ENCODE measurements around the gene DERL3.

Gene DERL3

DNA sequence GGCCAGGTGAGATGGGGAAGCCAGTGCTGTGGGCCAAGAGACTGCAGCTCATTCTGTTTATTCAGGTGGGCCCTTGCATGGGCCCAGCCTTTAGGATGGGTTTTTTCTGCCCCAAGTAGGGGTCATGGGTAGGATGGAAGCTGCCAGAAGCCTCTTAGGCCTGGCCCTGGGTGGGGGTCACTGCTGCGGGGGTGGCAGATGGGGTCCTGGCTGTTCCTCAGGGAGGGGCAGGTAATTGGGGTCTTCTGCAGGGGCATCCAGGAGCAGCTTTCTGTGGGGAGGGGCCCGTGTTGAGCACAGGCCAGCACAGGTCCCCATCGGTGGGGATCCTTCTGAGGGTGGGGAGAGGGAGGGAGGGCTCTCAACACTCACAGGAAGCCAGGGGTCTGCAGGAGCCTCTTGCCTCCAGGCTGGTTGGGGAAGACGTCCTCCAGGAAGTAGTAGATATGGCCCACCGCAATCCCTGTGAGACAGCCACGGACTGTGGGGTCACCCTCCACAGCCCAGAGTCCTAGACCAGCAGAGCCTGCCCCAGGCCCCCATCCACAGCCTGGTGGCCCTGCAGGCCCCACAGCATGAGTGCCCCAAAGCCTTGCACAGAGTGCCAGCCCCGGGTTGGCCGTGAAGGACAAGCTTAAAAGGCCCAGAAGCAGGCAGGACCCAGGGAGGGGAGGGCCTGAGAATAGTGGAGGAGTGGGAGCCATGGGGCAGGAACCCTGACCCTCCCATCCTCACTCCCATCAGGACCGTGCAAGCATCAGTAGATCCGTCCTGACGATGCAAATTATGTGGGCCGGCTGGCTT lies 1.9 kb downstream of the DERL3 start:
- H3K27me3 ChIP-seq: no peaks in the 10 kb centered on the region
- TF ChIP-seq, protein P1, sequence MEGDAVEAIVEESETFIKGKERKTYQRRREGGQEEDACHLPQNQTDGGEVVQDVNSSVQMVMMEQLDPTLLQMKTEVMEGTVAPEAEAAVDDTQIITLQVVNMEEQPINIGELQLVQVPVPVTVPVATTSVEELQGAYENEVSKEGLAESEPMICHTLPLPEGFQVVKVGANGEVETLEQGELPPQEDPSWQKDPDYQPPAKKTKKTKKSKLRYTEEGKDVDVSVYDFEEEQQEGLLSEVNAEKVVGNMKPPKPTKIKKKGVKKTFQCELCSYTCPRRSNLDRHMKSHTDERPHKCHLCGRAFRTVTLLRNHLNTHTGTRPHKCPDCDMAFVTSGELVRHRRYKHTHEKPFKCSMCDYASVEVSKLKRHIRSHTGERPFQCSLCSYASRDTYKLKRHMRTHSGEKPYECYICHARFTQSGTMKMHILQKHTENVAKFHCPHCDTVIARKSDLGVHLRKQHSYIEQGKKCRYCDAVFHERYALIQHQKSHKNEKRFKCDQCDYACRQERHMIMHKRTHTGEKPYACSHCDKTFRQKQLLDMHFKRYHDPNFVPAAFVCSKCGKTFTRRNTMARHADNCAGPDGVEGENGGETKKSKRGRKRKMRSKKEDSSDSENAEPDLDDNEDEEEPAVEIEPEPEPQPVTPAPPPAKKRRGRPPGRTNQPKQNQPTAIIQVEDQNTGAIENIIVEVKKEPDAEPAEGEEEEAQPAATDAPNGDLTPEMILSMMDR (IDR thresholded peaks at IDR 0.05; ENCODE audit: low read depth, low read length): no peak
- peaks cover 42% of the 10 kb centered on the region for H3K36me3 ChIP-seq
- no peak for DNase-seq
- no peak overlapping the region for H3K4me3 ChIP-seq (ENCODE audit: low read depth, low read length)
- no peaks in the 10 kb centered on the region for H3K4me1 ChIP-seq
- H3K9me3 ChIP-seq: no peaks in the 10 kb centered on the region

- Histone ChIP-seq H3K4me3 (ENCODE audit: low read depth, low read length) (no peak overlapping the region), H3K27me3 (no peaks in the 10 kb centered on the region), H3K36me3 (peaks cover 48% of the 10 kb centered on the region), H3K4me1 (no peaks in the 10 kb centered on the region), H3K9me3 (no peaks in the 10 kb centered on the region)
- TF ChIP-seq, protein P1 (IDR thresholded peaks at IDR 0.05; ENCODE audit: low read depth, low read length): no peak
- no peak for DNase-seq
These were observed 2.5 kb downstream of the DERL3 start for GRCh38 chr22:23836281-23836680.

DNA sequence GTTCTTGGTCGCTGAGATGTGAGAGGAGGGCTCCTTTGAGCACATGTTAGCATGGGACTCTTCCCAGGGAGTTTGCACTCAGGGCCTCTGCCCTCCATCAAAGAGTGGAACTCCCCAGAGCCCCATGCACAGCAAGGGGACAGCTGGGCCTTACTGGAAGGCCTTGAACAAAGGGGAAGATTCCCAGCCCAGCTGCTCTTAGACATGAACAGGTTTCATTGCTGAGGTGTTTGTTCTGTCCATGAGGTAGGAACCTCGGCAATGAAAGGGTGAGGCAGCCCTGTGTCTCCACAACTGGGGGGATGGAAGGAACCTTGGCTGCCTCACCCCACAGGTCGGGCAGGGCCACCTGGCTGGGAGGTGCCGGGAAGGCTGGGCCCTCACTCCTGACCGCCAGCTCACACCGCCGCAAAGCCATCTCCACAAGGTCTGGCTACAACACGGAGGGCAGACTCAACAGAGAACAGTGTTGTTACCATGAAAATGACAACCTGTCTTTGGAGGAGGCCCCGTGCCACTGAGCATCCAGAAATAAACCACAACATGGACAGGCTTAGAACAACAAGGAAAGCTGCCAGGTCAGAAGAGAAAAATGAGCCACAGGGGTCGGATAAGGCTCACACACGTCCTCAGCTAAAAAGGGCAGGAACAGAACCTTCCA lies 3.2 kb downstream of the DERL3 start:
- H3K4me1 ChIP-seq: no peaks in the 10 kb centered on the region
- H3K9me3 ChIP-seq: no peaks in the 10 kb centered on the region
- H3K4me3 ChIP-seq (ENCODE audit: low read depth, low read length): no peak overlapping the region
- no peak for DNase-seq
- peaks cover 53% of the 10 kb centered on the region for H3K36me3 ChIP-seq
- TF ChIP-seq, protein P1 (IDR thresholded peaks at IDR 0.05; ENCODE audit: low read depth, low read length): no peak
- no peaks in the 10 kb centered on the region for H3K27me3 ChIP-seq

- DNase-seq: no peak
- Histone ChIP-seq H3K4me1 (no peaks in the 10 kb centered on the region; the same call in 1 of the 2 replicates), H3K4me3 (ENCODE audit: low read depth, low read length) (no peak overlapping the region), H3K36me3 (peaks cover 57% of the 10 kb centered on the region), H3K27me3 (no peaks in the 10 kb centered on the region), H3K9me3 (no peaks in the 10 kb centered on the region)
- TF ChIP-seq, protein P1 (IDR thresholded peaks at IDR 0.05; ENCODE audit: low read depth, low read length): no peak
These were observed 3.9 kb downstream of the DERL3 start for GRCh38 chr22:23834793-23835483.

GRCh38 chr22:23834406-23834792 lies 4.4 kb downstream of the DERL3 start:
- Histone ChIP-seq H3K27me3 (no peaks in the 10 kb centered on the region), H3K4me3 (ENCODE audit: low read depth, low read length) (no peak overlapping the region), H3K4me1 (no peaks in the 10 kb centered on the region; the same call in 1 of the 2 replicates), H3K36me3 (peaks cover 62% of the 10 kb centered on the region), H3K9me3 (no peaks in the 10 kb centered on the region)
- TF ChIP-seq, protein P1 (IDR thresholded peaks at IDR 0.05; ENCODE audit: low read depth, low read length): no peak
- no peak for DNase-seq
